Measurements from ENCODE around the gene MKNK2. TPM values are rescaled to one million over a fixed set of nuclear protein-coding genes. Genes with fewer than 3 reads are reported as not detected.

The MKNK2 gene
- total and polyA plus RNA-seq, 2 donors (not counting 1 experiment from before 2014, with no cell fraction given): 24.7 to 409 TPM

DNA sequence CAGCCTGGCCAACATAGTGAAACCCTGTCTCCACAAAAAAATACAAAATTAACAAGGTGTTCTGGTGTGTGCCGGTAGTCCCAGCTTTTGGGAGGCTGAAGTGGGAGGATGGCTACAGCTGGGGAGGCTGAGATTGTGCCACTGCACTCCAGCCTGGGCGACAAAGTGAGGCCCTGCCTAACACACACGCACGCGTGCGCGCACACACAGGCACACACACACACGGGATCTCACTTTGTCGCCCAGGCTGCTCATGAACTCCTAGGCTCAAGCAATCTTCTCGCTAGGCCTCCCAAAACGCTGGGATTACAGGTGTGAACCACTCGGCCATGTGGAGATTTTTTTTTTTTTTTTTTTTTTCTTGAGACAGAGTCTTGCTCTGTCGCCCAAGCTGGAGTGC is 32.3 kb downstream of the MKNK2 start:
- H3K4me3 ChIP-seq (replicated peaks in 1 of 4; ENCODE audit: control extremely low read depth in 1 of 4, insufficient read depth in 1 of 4, low read depth in 3 of 4, low read length in 4 of 4): no peak overlapping the region
- no peaks in the 10 kb centered on the region for H3K4me1 ChIP-seq (ENCODE audit: control insufficient read depth, extremely low read depth, insufficient read depth, low read length)
- no peak overlapping the region for H3K4me2 ChIP-seq (ENCODE audit: extremely low read depth, insufficient read depth, low read length)
- H3K9me3 ChIP-seq (ENCODE audit: control insufficient read depth, insufficient read depth, low read depth, low read length): no peaks in the 10 kb centered on the region
- H3K9ac ChIP-seq (ENCODE audit: insufficient read depth, low read length): no peak overlapping the region
- peaks cover 12% of the 10 kb centered on the region for H3K79me2 ChIP-seq (ENCODE audit: control insufficient read depth, insufficient read depth, low read length)
- H3K27ac ChIP-seq (ENCODE audit: insufficient read depth, low read length): no peak overlapping the region
- no peaks in the 10 kb centered on the region for H3K27me3 ChIP-seq (ENCODE audit: control insufficient read depth, insufficient read depth, low read length)
- no peak for DNase-seq (ENCODE audit: low read depth in 2 of 2)
- no peaks in the 10 kb centered on the region for H4K20me1 ChIP-seq (ENCODE audit: control insufficient read depth, extremely low read depth, insufficient read depth, low read length)
- H3K36me3 ChIP-seq (ENCODE audit: control insufficient read depth, insufficient read depth, low read length): no peaks in the 10 kb centered on the region
- TF ChIP-seq EZH2 (IDR thresholded peaks at IDR 0.05; ENCODE audit: low read length, missing control alignments): no peak
- TF ChIP-seq CTCF (conservative IDR thresholded peaks at IDR 0.05 in 1 of 2, IDR thresholded peaks at IDR 0.05 in 1 of 2; ENCODE audit: low read depth in 1 of 2, low read length in 2 of 2): no peak
- no peak overlapping the region for H2AFZ ChIP-seq (ENCODE audit: low read length)

GRCh38 chr19:2016041-2016807 is 34.8 kb downstream of the MKNK2 start:
- Histone ChIP-seq H3K4me3 (replicated peaks in 1 of 4; ENCODE audit: control extremely low read depth in 1 of 4, insufficient read depth in 1 of 4, low read depth in 3 of 4, low read length in 4 of 4) (peak overlapping the region in 3 of 4 experiments; percentile 10 to 48 (median 42)), H3K4me1 (ENCODE audit: control insufficient read depth, extremely low read depth, insufficient read depth, low read length) (no peaks in the 10 kb centered on the region), H3K79me2 (ENCODE audit: control insufficient read depth, insufficient read depth, low read length) (peaks cover 18% of the 10 kb centered on the region), H3K36me3 (ENCODE audit: control insufficient read depth, insufficient read depth, low read length) (peaks cover under 1% of the 10 kb centered on the region), H3K9ac (ENCODE audit: insufficient read depth, low read length) (no peak overlapping the region), H3K4me2 (ENCODE audit: extremely low read depth, insufficient read depth, low read length) (peak overlapping the region; percentile 25), H3K9me3 (ENCODE audit: control insufficient read depth, insufficient read depth, low read depth, low read length) (no peaks in the 10 kb centered on the region), H3K27ac (ENCODE audit: insufficient read depth, low read length) (peak overlapping the region; percentile 32), H4K20me1 (ENCODE audit: control insufficient read depth, extremely low read depth, insufficient read depth, low read length) (no peaks in the 10 kb centered on the region), H3K27me3 (ENCODE audit: control insufficient read depth, insufficient read depth, low read length) (no peaks in the 10 kb centered on the region), H2AFZ (ENCODE audit: low read length) (no peak overlapping the region)
- DNase-seq (ENCODE audit: low read depth in 2 of 2): peak; percentile 83 to 91
- TF ChIP-seq CTCF (conservative IDR thresholded peaks at IDR 0.05 in 1 of 2, IDR thresholded peaks at IDR 0.05 in 1 of 2; ENCODE audit: low read depth in 1 of 2, low read length in 2 of 2) (no peak), EZH2 (IDR thresholded peaks at IDR 0.05; ENCODE audit: low read length, missing control alignments) (no peak)

- TF ChIP-seq CTCF (conservative IDR thresholded peaks at IDR 0.05 in 1 of 2, IDR thresholded peaks at IDR 0.05 in 1 of 2; ENCODE audit: low read depth in 1 of 2, low read length in 2 of 2) (no peak), EZH2 (IDR thresholded peaks at IDR 0.05; ENCODE audit: low read length, missing control alignments) (no peak)
- peak within 1 kb of the TSS; percentile 55 for H3K9ac ChIP-seq (ENCODE audit: insufficient read depth, low read length)
- H3K79me2 ChIP-seq (ENCODE audit: control insufficient read depth, insufficient read depth, low read length): peaks cover 22% of the 10 kb centered on the region
- H4K20me1 ChIP-seq (ENCODE audit: control insufficient read depth, extremely low read depth, insufficient read depth, low read length): no peaks in the 10 kb centered on the region
- no peaks in the 10 kb centered on the region for H3K9me3 ChIP-seq (ENCODE audit: control insufficient read depth, insufficient read depth, low read depth, low read length)
- H2AFZ ChIP-seq (ENCODE audit: low read length): no peak within 1 kb of the TSS
- DNase-seq (ENCODE audit: low read depth in 2 of 2): peak; percentile 84 to 94
- peaks cover 2% of the 10 kb centered on the region for H3K36me3 ChIP-seq (ENCODE audit: control insufficient read depth, insufficient read depth, low read length)
- H3K4me3 ChIP-seq (replicated peaks in 1 of 4; ENCODE audit: control extremely low read depth in 1 of 4, insufficient read depth in 1 of 4, low read depth in 3 of 4, low read length in 4 of 4): peak within 1 kb of the TSS; percentile 59 to 68 (median 62)
- no peaks in the 10 kb centered on the region for H3K27me3 ChIP-seq (ENCODE audit: control insufficient read depth, insufficient read depth, low read length)
- peak within 1 kb of the TSS; percentile 32 for H3K27ac ChIP-seq (ENCODE audit: insufficient read depth, low read length)
- H3K4me2 ChIP-seq (ENCODE audit: extremely low read depth, insufficient read depth, low read length): peak within 1 kb of the TSS; percentile 51
- no peaks in the 10 kb centered on the region for H3K4me1 ChIP-seq (ENCODE audit: control insufficient read depth, extremely low read depth, insufficient read depth, low read length)
Measured at GRCh38 chr19:2015608-2015950, 35.5 kb downstream of the MKNK2 start, which contains the start of gene BTBD2. TSS of gene BTBD2 (minus strand) at chr19:2015714. CDS start at chr19:2015703, 11 bp downstream.

Data from fibroblast of lung (primary cell).